ENCODE data around the gene WWTR1. TPM values are rescaled to one million over a fixed set of nuclear protein-coding genes. Genes with fewer than 3 reads are reported as not detected.

The WWTR1 gene
- 210 and 262 TPM in 2 replicates for total RNA-seq
- polyA plus RNA-seq, result 341 and 347 TPM in 2 replicates
- polyA plus RNA-seq (2011; cell fraction: cytosol; rRNA removed), result 377 and 383 TPM in 2 replicates
- 267 and 297 TPM in 2 replicates for polyA plus RNA-seq (2011; cell fraction: nucleus; rRNA removed)
- polyA plus RNA-seq (2012), result 283 and 286 TPM in 2 replicates
- 706 and 787 TPM in 2 replicates for polyA minus RNA-seq
- 40.0 TPM for polyA minus RNA-seq (2011; cell fraction: cytosol; rRNA and poly(A)+ RNA removed)
- polyA minus RNA-seq (2011; cell fraction: nucleus; rRNA and poly(A)+ RNA removed), result 445 and 582 TPM in 2 replicates
- percentile 99 among the genes with signal in this experiment for Bru-seq, nascent RNA
- BruChase-seq, experiment 1, labeled RNA remaining after a 6-hour chase, result percentile 95 among the genes with signal in this experiment
- percentile 95 among the genes with signal in this experiment for BruChase-seq, experiment 2, labeled RNA remaining after a 2-hour chase
- long read RNA-seq, transcript WWTR1-201 (7 exons, 2,103 nt), result major isoform, 140 of 357 reads
- long read RNA-seq, partial matches to known transcripts, result 115 of 357 reads
- long read RNA-seq, other reads (novel, unspliced or antisense), result 95 of 357 reads

- BruUV-seq (replicated peaks), result TSS peak; percentile 39
- intact Hi-C loops (cut with micrococcal nuclease) (loop anchor here (1.0 to 5.0 kb wide), 10 partner anchors 43 to 286 kb away; partner anchors contain the start of genes COMMD2 and RNF13), dilution Hi-C loops (cut with MboI; ENCODE audit: extremely low pct_ligation_motif_present, low sequenced_read_pairs) (no loop called here)
Observed at GRCh38 chr3:149657926-149658743, at the start of gene WWTR1. TSS of gene WWTR1 (minus strand) at chr3:149658025. CDS start at chr3:149657306, 719 bp downstream.

More at GRCh38 chr3:149657926-149658743, at the start of gene WWTR1:
- H3K27me3 ChIP-seq (ENCODE audit: control insufficient read depth in 2 of 2, insufficient read depth in 2 of 2, low read length in 2 of 2), result no peaks in the 10 kb centered on the region
- FAIRE-seq, result peak; percentile 83
- H4K20me1 ChIP-seq (replicated peaks; ENCODE audit: control insufficient read depth, extremely low read depth, insufficient read depth, low read length), result peaks cover 4% of the 10 kb centered on the region
- CTCF ChIA-PET, result interaction anchor here (0.6 to 10.0 kb wide), 32 partner anchors 10 to 165 kb away, joined by 3 to 92 read pairs (median 5); partner anchors contain the start of gene COMMD2
- POLR2A ChIA-PET, result interaction anchor here (0.6 to 2.0 kb wide), 24 partner anchors 9 to 150 kb away, joined by 3 to 16 read pairs (median 5); partner anchors contain the start of gene COMMD2
- peak within 1 kb of the TSS; percentile 87 to 99 (median 98) for H3K4me3 ChIP-seq (replicated peaks in 1 of 3; ENCODE audit: insufficient read depth in 1 of 3, low read depth in 1 of 3, low read length in 3 of 3)
- peak within 1 kb of the TSS; percentile 97 for H3K9ac ChIP-seq (replicated peaks; ENCODE audit: extremely low read depth, insufficient read depth, low read length)
- H3K79me2 ChIP-seq (ENCODE audit: control insufficient read depth, insufficient read depth, low read length), result peaks cover 46% of the 10 kb centered on the region
- H3K4me2 ChIP-seq (ENCODE audit: insufficient read depth, low read length), result peak within 1 kb of the TSS; percentile 99
- H3K9me1 ChIP-seq (replicated peaks; ENCODE audit: control insufficient read depth, extremely low read depth, insufficient read depth, low read length), result no peaks in the 10 kb centered on the region
- H3K9me3 ChIP-seq (replicated peaks; ENCODE audit: control insufficient read depth, insufficient read depth, low read length), result no peaks in the 10 kb centered on the region
- TF ChIP-seq CTCF (IDR thresholded peaks at IDR 0.05; ENCODE audit: extremely low read depth in 1 of 2, insufficient read depth in 1 of 2, low read depth in 1 of 2, low read length in 2 of 2), result no peak
- TF ChIP-seq JUN (IDR thresholded peaks at IDR 0.05; ENCODE audit: borderline replicate concordance, insufficient read depth, insufficient read length, low read depth), result no peak
- TF ChIP-seq POLR2A (IDR thresholded peaks at IDR 0.05; ENCODE audit: low read depth, low read length), result peak; percentile 99
- TF ChIP-seq POLR2AphosphoS5 (IDR thresholded peaks at IDR 0.05; ENCODE audit: insufficient read depth, low read depth, low read length), result peak; percentile 99
- TF ChIP-seq, protein P1, sequence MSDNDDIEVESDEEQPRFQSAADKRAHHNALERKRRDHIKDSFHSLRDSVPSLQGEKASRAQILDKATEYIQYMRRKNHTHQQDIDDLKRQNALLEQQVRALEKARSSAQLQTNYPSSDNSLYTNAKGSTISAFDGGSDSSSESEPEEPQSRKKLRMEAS (IDR thresholded peaks at IDR 0.05; ENCODE audit: insufficient read depth, insufficient read length), result no peak
- no peak for TF ChIP-seq EZH2 (IDR thresholded peaks at IDR 0.05; ENCODE audit: borderline replicate concordance, low read depth, low read length, severe bottlenecking)
- TF ChIP-seq FOS (IDR thresholded peaks at IDR 0.05; ENCODE audit: borderline replicate concordance, insufficient read depth, low read length), result peak; percentile 58
- TF ChIP-seq MYC (IDR thresholded peaks at IDR 0.05; ENCODE audit: low read depth, low read length), result no peak
- TF ChIP-seq GATA2 (IDR thresholded peaks at IDR 0.05; ENCODE audit: insufficient read depth, insufficient read length, low read depth, low read length), result no peak
- H2AFZ ChIP-seq (ENCODE audit: low read depth, low read length), result peak within 1 kb of the TSS; percentile 7
- H3K36me3 ChIP-seq (ENCODE audit: control insufficient read depth in 2 of 2, extremely low read depth in 1 of 2, insufficient read depth in 2 of 2, low read length in 2 of 2), result peaks cover 5% of the 10 kb centered on the region in 2 experiments
- H3K4me1 ChIP-seq (ENCODE audit: control insufficient read depth, extremely low read depth, insufficient read depth, low read length), result peaks cover 39% of the 10 kb centered on the region
- peak within 1 kb of the TSS; percentile 85 for H3K27ac ChIP-seq (ENCODE audit: insufficient read depth, low read depth, low read length)
- peak; percentile 97 for DNase-seq (ENCODE audit: low read depth, low spot score)
